DOHH2 (cell line): ENCODE measurements around the gene HIF3A.

ENCODE experiments used
- CTCF ChIP-seq: fragments of 200-600 bp; sonication (generic); IDR thresholded peaks from one replicate; pipeline ENCODE4 v1.5.1; 2014; ENCODE audit warnings: antibody characterized with exemption, mild to moderate bottlenecking, low read depth, low read length; ENCODE audit not compliant: poor library complexity, severe bottlenecking
- EZH2phosphoT487 ChIP-seq: fragments of 200-600 bp; sonication (generic); IDR thresholded peaks from 2 replicates; pipeline ENCODE4 v1.6.1; 2017; ENCODE audit warnings: borderline replicate concordance, mild to moderate bottlenecking, antibody characterized with exemption, low read length, moderate library complexity, mixed read lengths

GRCh38 chr19:46392837-46393236 is 96.0 kb downstream of the HIF3A start:
- TF ChIP-seq CTCF: no peak
- no peak for TF ChIP-seq EZH2phosphoT487
